ENCODE data around the gene LGALSL. TPM values are rescaled to one million over a fixed set of nuclear protein-coding genes. Genes with fewer than 3 reads are reported as not detected.

The LGALSL gene
- total and polyA plus RNA-seq, 9 of the 15 experiments (the other 6 are each of a cell fraction or from before 2014, with no cell fraction given), result 0.04 to 0.29 (median 0.14) TPM; not detected in 3

DNA sequence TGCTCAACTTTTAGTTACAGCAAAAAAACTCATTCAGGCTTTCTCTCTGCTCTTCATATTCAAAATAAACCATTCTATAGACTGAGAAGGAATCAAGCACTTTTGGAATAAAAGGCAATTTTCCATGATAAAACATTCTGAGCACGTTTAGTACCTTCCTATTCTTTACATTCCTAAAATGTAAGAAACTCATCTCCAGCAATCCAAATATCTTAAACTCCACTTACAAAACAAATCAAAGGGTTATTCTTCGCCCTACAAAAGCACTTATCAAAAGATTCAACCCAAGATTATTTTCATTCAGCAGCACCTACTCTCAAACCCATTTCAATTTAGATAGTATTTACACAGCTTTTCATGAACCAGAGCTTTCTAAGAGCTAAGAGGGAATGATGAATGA, 2.9 kb upstream of the LGALSL start:
- ChIA-PET CTCF (ENCODE audit: low intra/inter-chr PET ratio) (no interaction called here), POLR2A (interaction anchor here (0.6 kb wide), 1 partner anchor 174 kb away, joined by 4 read pairs; no protein-coding TSS in a partner anchor)
- WGBS (ENCODE audit: insufficient coverage, low coverage, missing lambda C conversion rate), result 0% methylated on average over 2 of the region's 2 CpGs
- DNase-seq (ENCODE audit: extremely low read depth in 1 of 4, low spot score in 3 of 4) (no peak), ATAC-seq (no peak), FAIRE-seq (no peak)
- BruUV-seq (replicated peaks), result no TSS peak
- Histone ChIP-seq H3K27me3 (ENCODE audit: control insufficient read depth in 2 of 2, insufficient read depth in 2 of 2, low read length in 2 of 2) (peaks cover 8 to 30% of the 10 kb centered on the region in 2 experiments; a peak in 4 of 5 replicates), H3K9me3 (replicated peaks; ENCODE audit: control insufficient read depth, insufficient read depth, low read depth, low read length) (no peaks in the 10 kb centered on the region), H3K4me1 (replicated peaks in 1 of 2; ENCODE audit: control insufficient read depth in 2 of 2, insufficient read depth in 2 of 2, low read length in 2 of 2) (peaks cover 0 to 14% of the 10 kb centered on the region in 2 experiments; a peak in 2 of 5 replicates), H3K36me3 (ENCODE audit: control insufficient read depth, insufficient read depth, low read length) (no peaks in the 10 kb centered on the region), H2AFZ (ENCODE audit: low read depth, low read length) (no peak overlapping the region), H3K79me2 (ENCODE audit: control insufficient read depth, insufficient read depth, low read length) (no peaks in the 10 kb centered on the region), H3K9ac (ENCODE audit: insufficient read depth in 1 of 2, low read depth in 2 of 2, low read length in 2 of 2) (no peak overlapping the region), H3K4me2 (ENCODE audit: insufficient read depth, low read length) (no peak overlapping the region), H3K27ac (ENCODE audit: extremely low read depth, low read depth, low read length) (no peak overlapping the region), H3K4me3 (no peak overlapping the region), H4K20me1 (replicated peaks; ENCODE audit: control insufficient read depth, insufficient read depth, low read length) (no peaks in the 10 kb centered on the region), H3K9me1 (ENCODE audit: control insufficient read depth, insufficient read depth, low read length) (no peaks in the 10 kb centered on the region)
- in situ Hi-C loops (cut with MboI), result no loop called here
- intact Hi-C loops (cut with micrococcal nuclease), result no loop called here
- no peak for TF ChIP-seq ZNF785 (CRISPR knock-in tag; IDR thresholded peaks at IDR 0.05)
- no peak for TF ChIP-seq SIN3A (IDR thresholded peaks at IDR 0.05; ENCODE audit: borderline replicate concordance in 2 of 2, control insufficient read depth in 1 of 2, low read depth in 2 of 2, low read length in 2 of 2)
- no peak for TF ChIP-seq TBP (optimal IDR thresholded peaks at IDR 0.05; ENCODE audit: low read depth, low read length)
- no peak for TF ChIP-seq ZNF134 (CRISPR knock-in tag; conservative IDR thresholded peaks at IDR 0.05)
- no peak for TF ChIP-seq ZNF699 (CRISPR knock-in tag; IDR thresholded peaks at IDR 0.05; ENCODE audit: insufficient replicate concordance)
- TF ChIP-seq, protein P1, sequence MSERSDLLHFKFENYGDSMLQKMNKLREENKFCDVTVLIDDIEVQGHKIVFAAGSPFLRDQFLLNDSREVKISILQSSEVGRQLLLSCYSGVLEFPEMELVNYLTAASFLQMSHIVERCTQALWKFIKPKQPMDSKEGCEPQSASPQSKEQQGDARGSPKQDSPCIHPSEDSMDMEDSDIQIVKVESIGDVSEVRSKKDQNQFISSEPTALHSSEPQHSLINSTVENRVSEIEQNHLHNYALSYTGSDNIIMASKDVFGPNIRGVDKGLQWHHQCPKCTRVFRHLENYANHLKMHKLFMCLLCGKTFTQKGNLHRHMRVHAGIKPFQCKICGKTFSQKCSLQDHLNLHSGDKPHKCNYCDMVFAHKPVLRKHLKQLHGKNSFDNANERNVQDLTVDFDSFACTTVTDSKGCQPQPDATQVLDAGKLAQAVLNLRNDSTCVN (CRISPR knock-in tag; IDR thresholded peaks at IDR 0.05), result no peak
- no peak for TF ChIP-seq TARDBP (IDR thresholded peaks at IDR 0.05)
- TF ChIP-seq CHD7 (IDR thresholded peaks at IDR 0.05; ENCODE audit: low read depth, low read length), result no peak

All from K562 (cell line).